Measurements from ENCODE around the gene UQCC2.

DNA sequence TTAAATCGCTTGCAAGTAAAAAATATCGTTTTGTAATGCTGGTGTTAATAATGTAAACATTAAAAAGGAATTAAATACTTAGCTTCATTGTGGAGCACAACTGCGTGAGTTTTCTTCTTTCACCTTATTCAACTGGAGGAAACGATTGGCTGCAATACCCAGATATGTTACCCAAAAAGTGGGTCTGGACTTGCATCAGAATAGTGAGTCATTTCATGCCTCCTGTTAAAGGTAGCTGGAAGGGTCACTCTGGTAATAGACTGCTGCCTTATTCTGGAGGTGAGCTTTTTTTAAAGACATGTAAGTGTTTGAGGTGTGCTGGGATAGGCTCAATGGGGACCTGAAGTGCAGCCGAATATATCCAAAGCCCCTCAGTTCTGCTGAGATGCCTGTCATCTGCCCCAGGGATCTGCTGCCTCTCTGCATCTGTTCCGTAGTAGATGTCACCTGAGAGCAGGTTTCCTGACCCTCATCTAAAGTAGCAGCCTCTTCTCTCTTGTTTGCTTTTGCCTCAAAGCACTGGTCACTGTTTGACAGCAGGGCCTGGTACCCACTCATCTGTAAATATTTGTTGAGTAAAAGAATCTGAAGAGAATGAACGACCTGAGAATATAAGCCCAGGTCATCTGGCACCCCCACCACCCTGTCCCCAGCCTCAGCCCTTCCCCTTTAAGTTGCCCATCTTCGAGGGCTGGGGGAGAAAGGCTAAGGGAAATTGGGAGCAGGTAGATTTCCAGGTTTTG, 5.6 kb upstream of the UQCC2 start:
- TF ChIP-seq, protein P1, sequence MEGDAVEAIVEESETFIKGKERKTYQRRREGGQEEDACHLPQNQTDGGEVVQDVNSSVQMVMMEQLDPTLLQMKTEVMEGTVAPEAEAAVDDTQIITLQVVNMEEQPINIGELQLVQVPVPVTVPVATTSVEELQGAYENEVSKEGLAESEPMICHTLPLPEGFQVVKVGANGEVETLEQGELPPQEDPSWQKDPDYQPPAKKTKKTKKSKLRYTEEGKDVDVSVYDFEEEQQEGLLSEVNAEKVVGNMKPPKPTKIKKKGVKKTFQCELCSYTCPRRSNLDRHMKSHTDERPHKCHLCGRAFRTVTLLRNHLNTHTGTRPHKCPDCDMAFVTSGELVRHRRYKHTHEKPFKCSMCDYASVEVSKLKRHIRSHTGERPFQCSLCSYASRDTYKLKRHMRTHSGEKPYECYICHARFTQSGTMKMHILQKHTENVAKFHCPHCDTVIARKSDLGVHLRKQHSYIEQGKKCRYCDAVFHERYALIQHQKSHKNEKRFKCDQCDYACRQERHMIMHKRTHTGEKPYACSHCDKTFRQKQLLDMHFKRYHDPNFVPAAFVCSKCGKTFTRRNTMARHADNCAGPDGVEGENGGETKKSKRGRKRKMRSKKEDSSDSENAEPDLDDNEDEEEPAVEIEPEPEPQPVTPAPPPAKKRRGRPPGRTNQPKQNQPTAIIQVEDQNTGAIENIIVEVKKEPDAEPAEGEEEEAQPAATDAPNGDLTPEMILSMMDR (IDR thresholded peaks at IDR 0.05), result no peak
- no peak for TF ChIP-seq POLR2A (IDR thresholded peaks at IDR 0.05)

All from testis (tissue), 2 donors.